DOHH2 (cell line): Measurements from ENCODE around the gene OR7A5.

Source experiments
- H3F3A ChIP-seq: fragments of 200-600 bp; sonication (generic), shearing (Covaris generic); 2 replicates; pipeline ENCODE4 v1.6.0; 2016; ENCODE audit warnings: antibody characterized with exemption, mild to moderate bottlenecking; ENCODE audit not compliant: control insufficient read depth, insufficient read depth
- H3K27ac ChIP-seq: fragments of 200-600 bp; sonication (generic); 2 replicates; pipeline ENCODE4 v1.5.1; 2014; ENCODE audit warnings: low read depth, mild to moderate bottlenecking, low read length, moderate library complexity
- H3K27me3 ChIP-seq: fragments of 200-600 bp; sonication (generic); 2 replicates; pipeline ENCODE4 v1.6.1; 2014; ENCODE audit warnings: mild to moderate bottlenecking, low read length, mixed read lengths; ENCODE audit not compliant: control insufficient read depth
- H3K36me3 ChIP-seq: fragments of 200-600 bp; sonication (generic); 2 replicates; pipeline ENCODE4 v1.6.1; 2014; ENCODE audit warnings: mild to moderate bottlenecking, low read length, moderate library complexity, mixed read lengths; ENCODE audit not compliant: control insufficient read depth
- H3K4me1 ChIP-seq: fragments of 200-600 bp; sonication (generic); 2 replicates; pipeline ENCODE4 v1.6.1; 2014; ENCODE audit warnings: mild to moderate bottlenecking, low read length, mixed read lengths; ENCODE audit not compliant: control insufficient read depth
- H3K4me2 ChIP-seq: fragments of 200-600 bp; sonication (generic); 2 replicates; pipeline ENCODE4 v1.6.0; 2014; ENCODE audit warnings: mild to moderate bottlenecking, low read length, moderate library complexity
- H3K4me3 ChIP-seq: fragments of 200-600 bp; sonication (generic); 2 replicates; pipeline ENCODE4 v1.5.1; 2014; ENCODE audit warnings: mild to moderate bottlenecking, low read length, mixed read lengths
- H3K79me2 ChIP-seq: fragments of 200-600 bp; sonication (generic); 2 replicates; pipeline ENCODE4 v1.6.1; 2014; ENCODE audit warnings: mild to moderate bottlenecking, low read length, mixed read lengths; ENCODE audit not compliant: control insufficient read depth
- H3K9me2 ChIP-seq: fragments of 200-600 bp; sonication (generic); replicated peaks from 2 replicates; pipeline ENCODE4 v1.6.1; 2014; ENCODE audit warnings: mild to moderate bottlenecking, low read length, mixed read lengths; ENCODE audit not compliant: control insufficient read depth
- H3K9me3 ChIP-seq: fragments of 200-600 bp; sonication (generic); 2 replicates; pipeline ENCODE4 v1.6.1; 2014; ENCODE audit warnings: antibody characterized with exemption, low read length, mixed read lengths; ENCODE audit not compliant: control insufficient read depth, insufficient read depth
- H4K20me1 ChIP-seq: fragments of 200-600 bp; sonication (generic); 2 replicates; pipeline ENCODE4 v1.6.0; 2014; ENCODE audit warnings: low read depth, mild to moderate bottlenecking, antibody characterized with exemption, low read length, moderate library complexity; ENCODE audit not compliant: control insufficient read depth, insufficient read depth
- CTCF ChIP-seq: fragments of 200-600 bp; sonication (generic); IDR thresholded peaks from one replicate; pipeline ENCODE4 v1.5.1; 2014; ENCODE audit warnings: antibody characterized with exemption, mild to moderate bottlenecking, low read depth, low read length; ENCODE audit not compliant: poor library complexity, severe bottlenecking
- EZH2phosphoT487 ChIP-seq: fragments of 200-600 bp; sonication (generic); IDR thresholded peaks from 2 replicates; pipeline ENCODE4 v1.6.1; 2017; ENCODE audit warnings: borderline replicate concordance, mild to moderate bottlenecking, antibody characterized with exemption, low read length, moderate library complexity, mixed read lengths

The OR7A5 gene

GRCh38 chr19:14848822-14849221 lies 13.8 kb upstream of the OR7A5 start, which contains the start of gene OR7A10:
TSS of gene OR7A10 (minus strand) at chr19:14848922. CDS start at chr19:14841877, 7,045 bp downstream.
- TF ChIP-seq EZH2phosphoT487, result no peak
- TF ChIP-seq CTCF, result no peak
- Histone ChIP-seq H3K27ac (no peak within 1 kb of the TSS), H3K4me1 (no peaks in the 10 kb centered on the region), H4K20me1 (no peaks in the 10 kb centered on the region), H3K79me2 (no peaks in the 10 kb centered on the region), H3K4me3 (no peak within 1 kb of the TSS), H3F3A (no peaks in the 10 kb centered on the region), H3K9me2 (no peaks in the 10 kb centered on the region), H3K9me3 (no peaks in the 10 kb centered on the region), H3K4me2 (no peak within 1 kb of the TSS), H3K27me3 (peaks cover 3% of the 10 kb centered on the region; the same call in 1 of the 2 replicates), H3K36me3 (no peaks in the 10 kb centered on the region)

- TF ChIP-seq EZH2phosphoT487 (no peak), CTCF (no peak)
- H3K9me2 ChIP-seq, result no peaks in the 10 kb centered on the region
- H3K27me3 ChIP-seq, result no peaks in the 10 kb centered on the region
- no peaks in the 10 kb centered on the region for H3K4me1 ChIP-seq
- no peaks in the 10 kb centered on the region for H4K20me1 ChIP-seq
- H3K36me3 ChIP-seq, result no peaks in the 10 kb centered on the region
- no peaks in the 10 kb centered on the region for H3K79me2 ChIP-seq
- H3K4me3 ChIP-seq, result no peak overlapping the region
- H3K9me3 ChIP-seq, result no peaks in the 10 kb centered on the region
- H3K27ac ChIP-seq, result no peak overlapping the region
- H3K4me2 ChIP-seq, result no peak overlapping the region
- no peaks in the 10 kb centered on the region for H3F3A ChIP-seq
Observed at GRCh38 chr19:14843578-14843977, 8.6 kb upstream of the OR7A5 start.

- H4K20me1 ChIP-seq, result no peaks in the 10 kb centered on the region
Observed at GRCh38 chr19:14843169-14843568, 8.2 kb upstream of the OR7A5 start.

More at GRCh38 chr19:14843169-14843568, 8.2 kb upstream of the OR7A5 start:
- H3K4me1 ChIP-seq, result no peaks in the 10 kb centered on the region
- H3K27me3 ChIP-seq, result no peaks in the 10 kb centered on the region
- no peak overlapping the region for H3K4me2 ChIP-seq
- no peaks in the 10 kb centered on the region for H3K36me3 ChIP-seq
- H3K79me2 ChIP-seq, result no peaks in the 10 kb centered on the region
- H3K4me3 ChIP-seq, result no peak overlapping the region
- no peak overlapping the region for H3K27ac ChIP-seq
- no peaks in the 10 kb centered on the region for H3K9me3 ChIP-seq
- H3F3A ChIP-seq, result no peaks in the 10 kb centered on the region
- H3K9me2 ChIP-seq, result no peaks in the 10 kb centered on the region
- TF ChIP-seq EZH2phosphoT487 (no peak), CTCF (no peak)
